ENCODE measurements around the gene PHLPP1.

- TF ChIP-seq, protein P1, sequence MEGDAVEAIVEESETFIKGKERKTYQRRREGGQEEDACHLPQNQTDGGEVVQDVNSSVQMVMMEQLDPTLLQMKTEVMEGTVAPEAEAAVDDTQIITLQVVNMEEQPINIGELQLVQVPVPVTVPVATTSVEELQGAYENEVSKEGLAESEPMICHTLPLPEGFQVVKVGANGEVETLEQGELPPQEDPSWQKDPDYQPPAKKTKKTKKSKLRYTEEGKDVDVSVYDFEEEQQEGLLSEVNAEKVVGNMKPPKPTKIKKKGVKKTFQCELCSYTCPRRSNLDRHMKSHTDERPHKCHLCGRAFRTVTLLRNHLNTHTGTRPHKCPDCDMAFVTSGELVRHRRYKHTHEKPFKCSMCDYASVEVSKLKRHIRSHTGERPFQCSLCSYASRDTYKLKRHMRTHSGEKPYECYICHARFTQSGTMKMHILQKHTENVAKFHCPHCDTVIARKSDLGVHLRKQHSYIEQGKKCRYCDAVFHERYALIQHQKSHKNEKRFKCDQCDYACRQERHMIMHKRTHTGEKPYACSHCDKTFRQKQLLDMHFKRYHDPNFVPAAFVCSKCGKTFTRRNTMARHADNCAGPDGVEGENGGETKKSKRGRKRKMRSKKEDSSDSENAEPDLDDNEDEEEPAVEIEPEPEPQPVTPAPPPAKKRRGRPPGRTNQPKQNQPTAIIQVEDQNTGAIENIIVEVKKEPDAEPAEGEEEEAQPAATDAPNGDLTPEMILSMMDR (IDR thresholded peaks at IDR 0.05) = no peak
- no peak for TF ChIP-seq POLR2A (IDR thresholded peaks at IDR 0.05)
Observed at GRCh38 chr18:62769216-62769615, 53.9 kb downstream of the PHLPP1 start.
